ENCODE results near the gene PGM5.

The PGM5 gene

GRCh38 chr9:68558545-68558944, 202.1 kb downstream of the PGM5 start:
- CTCF ChIA-PET, result interaction anchor here (0.6 to 1.3 kb wide), 2 partner anchors 18 to 39 kb away, joined by 3 read pairs; partner anchors contain the start of gene TMEM252

GRCh38 chr9:68560071-68560844, 203.8 kb downstream of the PGM5 start:
- no peak for DNase-seq (ENCODE audit: low spot score)
- no peak for TF ChIP-seq CTCF (conservative IDR thresholded peaks at IDR 0.05; ENCODE audit: low read depth)
- ChIA-PET POLR2A (ENCODE audit: low non-redundant PET) (no interaction called here), CTCF (interaction anchor here (0.6 to 1.1 kb wide), 2 partner anchors 14 to 391 kb away, joined by 4 read pairs; no protein-coding TSS in a partner anchor)
- no peak overlapping the region for H3K27ac ChIP-seq

More at GRCh38 chr9:68558545-68558944, 202.1 kb downstream of the PGM5 start:
- POLR2A ChIA-PET (ENCODE audit: low non-redundant PET), result no interaction called here
- DNase-seq (ENCODE audit: low spot score), result no peak
- H3K27ac ChIP-seq, result no peak overlapping the region
- TF ChIP-seq CTCF (conservative IDR thresholded peaks at IDR 0.05; ENCODE audit: low read depth), result no peak

- no peak overlapping the region for H3K27ac ChIP-seq
- ChIA-PET POLR2A (ENCODE audit: low non-redundant PET) (no interaction called here), CTCF (interaction anchor here (0.7 kb wide), 2 partner anchors 54 to 463 kb away, joined by 3 to 4 read pairs; no protein-coding TSS in a partner anchor)
- no peak for DNase-seq (ENCODE audit: low spot score)
- TF ChIP-seq CTCF (conservative IDR thresholded peaks at IDR 0.05; ENCODE audit: low read depth), result no peak
These were observed 206.1 kb downstream of the PGM5 start for GRCh38 chr9:68562461-68562860.

GRCh38 chr9:68567565-68567964, 211.2 kb downstream of the PGM5 start:
- no peak for TF ChIP-seq CTCF (conservative IDR thresholded peaks at IDR 0.05; ENCODE audit: low read depth)
- ChIA-PET CTCF (interaction anchor here (1.0 to 1.1 kb wide), 2 partner anchors 29 to 322 kb away, joined by 3 read pairs; no protein-coding TSS in a partner anchor), POLR2A (ENCODE audit: low non-redundant PET) (no interaction called here)

GRCh38 chr9:68574150-68574549, 217.7 kb downstream of the PGM5 start:
- ChIA-PET POLR2A (ENCODE audit: low non-redundant PET) (no interaction called here), CTCF (interaction anchor here (1.4 kb wide), 2 partner anchors 14 to 231 kb away, joined by 3 to 4 read pairs; no protein-coding TSS in a partner anchor)
- TF ChIP-seq CTCF (conservative IDR thresholded peaks at IDR 0.05; ENCODE audit: low read depth), result no peak
- DNase-seq (ENCODE audit: low spot score), result no peak
- H3K27ac ChIP-seq, result no peak overlapping the region

More at GRCh38 chr9:68567565-68567964, 211.2 kb downstream of the PGM5 start:
- DNase-seq (ENCODE audit: low spot score), result no peak
- H3K27ac ChIP-seq, result no peak overlapping the region

GRCh38 chr9:68575817-68576216, 219.4 kb downstream of the PGM5 start:
- no peak for DNase-seq (ENCODE audit: low spot score)
- no peak for TF ChIP-seq CTCF (conservative IDR thresholded peaks at IDR 0.05; ENCODE audit: low read depth)
- ChIA-PET POLR2A (ENCODE audit: low non-redundant PET) (no interaction called here), CTCF (interaction anchor here (0.8 kb wide), 1 partner anchor 452 kb away, joined by 4 read pairs; no protein-coding TSS in a partner anchor)
- no peak overlapping the region for H3K27ac ChIP-seq
